HepG2 (cell line): ENCODE data around the gene SRSF2. TPM values are rescaled to one million over a fixed set of nuclear protein-coding genes. Genes with fewer than 3 reads are reported as not detected.

Experiments used
- ARID2 ChIP-seq: sonication (generic); formaldehyde crosslinking; IDR thresholded peaks from 2 replicates; pipeline ENCODE4 v1.8.1; 2022; ENCODE audit warnings: mild to moderate bottlenecking, missing genetic modification reagents, borderline replicate concordance
- CBX2 ChIP-seq, 2 experiments: fragments of 200-600 bp in 1 of 2; sonication (generic); formaldehyde crosslinking in 1 of 2; IDR thresholded peaks; 2 replicates each; pipeline versions ENCODE4 v1.7.0 to v1.8.1; 2018 to 2022; ENCODE audit warnings: low read depth in 2 of 2, low read length in 1 of 2, mild to moderate bottlenecking in 1 of 2, missing genetic modification reagents in 1 of 2
- DMAP1 ChIP-seq: IDR thresholded peaks from 2 replicates; pipeline ENCODE4 v1.6.1; 2016
- DZIP1 ChIP-seq: sonication (generic); formaldehyde crosslinking; IDR thresholded peaks from 2 replicates; pipeline ENCODE4 v1.5.0; 2020; ENCODE audit warnings: mild to moderate bottlenecking, missing genetic modification reagents
- FIP1L1 ChIP-seq: fragments of 200-400 bp; formaldehyde crosslinking; IDR thresholded peaks from 2 replicates; pipeline ENCODE4 v1.6.1; 2018; ENCODE audit warnings: low read depth, mild to moderate bottlenecking, low read length, moderate library complexity, borderline replicate concordance; ENCODE audit not compliant: insufficient read depth
- FOXK1 ChIP-seq: sonication (generic); formaldehyde crosslinking; IDR thresholded peaks from 2 replicates; pipeline ENCODE4 v1.4.0; 2020; ENCODE audit warnings: low read depth, missing genetic modification reagents, borderline replicate concordance
- PBX3 ChIP-seq: sonication (generic); formaldehyde crosslinking; IDR thresholded peaks from 2 replicates; pipeline ENCODE4 v1.8.1; 2023; ENCODE audit warnings: missing genetic modification reagents, inconsistent platforms, borderline replicate concordance
- PHF21A ChIP-seq: sonication (generic); formaldehyde crosslinking; IDR thresholded peaks from 2 replicates; pipeline ENCODE4 v1.5.0; 2020; ENCODE audit warnings: mild to moderate bottlenecking, missing genetic modification reagents
- RXRB ChIP-seq: IDR thresholded peaks from 2 replicates; pipeline ENCODE4 v1.6.1; 2016; ENCODE audit warnings: borderline replicate concordance, missing genetic modification reagents, missing compliant biosample characterization
- SP1 ChIP-seq, 2 experiments: fragments of 450-650 bp in 1 of 2; sonication (generic) in 1 of 2; formaldehyde crosslinking in 1 of 2; IDR thresholded peaks; 2 replicates each; pipeline versions ENCODE4 v1.4.0 to v1.6.1; 2016 to 2020; ENCODE audit warnings: missing genetic modification reagents in 1 of 2
- TBL1XR1 ChIP-seq: fragments of 150-350 bp; IDR thresholded peaks from 2 replicates; pipeline ENCODE4 v1.6.1; 2014; ENCODE audit warnings: borderline replicate concordance, low read length; ENCODE audit not compliant: partially characterized antibody
- TEF ChIP-seq: sonication (generic); formaldehyde crosslinking; IDR thresholded peaks from 2 replicates; pipeline ENCODE4 v1.5.0; 2020; ENCODE audit warnings: missing genetic modification reagents
- ZFP1 ChIP-seq: IDR thresholded peaks from 2 replicates; pipeline ENCODE4 v1.6.1; 2016
- ZHX1 ChIP-seq: sonication (generic); formaldehyde crosslinking; IDR thresholded peaks from 2 replicates; pipeline ENCODE4 v1.8.1; 2022; ENCODE audit warnings: low read depth, mild to moderate bottlenecking, missing genetic modification reagents
- ZKSCAN5 ChIP-seq: sonication (generic); formaldehyde crosslinking; IDR thresholded peaks from 2 replicates; pipeline ENCODE4 v1.5.1; 2020; ENCODE audit warnings: mild to moderate bottlenecking, missing genetic modification reagents
- ZNF24 ChIP-seq: fragments of 450-650 bp; IDR thresholded peaks from 2 replicates; pipeline ENCODE4 v1.6.1; 2017; ENCODE audit warnings: antibody characterized with exemption, mild to moderate bottlenecking
- ZNF251 ChIP-seq: sonication (generic); formaldehyde crosslinking; IDR thresholded peaks from 2 replicates; pipeline ENCODE4 v1.9.0; 2021; ENCODE audit warnings: mild to moderate bottlenecking, missing genetic modification reagents
- ZNF530 ChIP-seq: sonication (generic); formaldehyde crosslinking; IDR thresholded peaks from 2 replicates; pipeline ENCODE4 v1.5.0; 2020; ENCODE audit warnings: low read depth, mild to moderate bottlenecking, missing genetic modification reagents
- ZNF543 ChIP-seq: sonication (generic); formaldehyde crosslinking; IDR thresholded peaks from 2 replicates; pipeline ENCODE4 v1.4.0; 2020; ENCODE audit warnings: mild to moderate bottlenecking, missing genetic modification reagents
- ZNF792 ChIP-seq: IDR thresholded peaks from 2 replicates; pipeline ENCODE4 v1.6.1; 2016
- polyA plus RNA-seq, 8 experiments: library from polyadenylated mRNA; depleted of rRNA in 3 of 8; stranded (reverse) in 7 of 8; unstranded in 1 of 8; fragments of >200 nt; fragmentation: Illumina TruSeq in 4 of 8; extraction: Trizol in 4 of 8; gene quantifications; 2 replicates each; pipeline versions ENCODE4 v1.2.1 to v1.2.3, GENCODE V29; 2011 to 2016; ENCODE audit warnings: low read depth in 4 of 8, missing spikeins in 1 of 8, mixed read lengths in 1 of 8; ENCODE audit not compliant: insufficient read depth in 1 of 8
- total RNA-seq, 5 experiments: library from RNA; depleted of rRNA; stranded (reverse); fragments of >200 nt; fragmentation: Illumina TruSeq; extraction: Trizol; gene quantifications; 2 replicates each; pipeline ENCODE4 v1.2.3, GENCODE V29; 2016; ENCODE audit warnings: low read depth in 1 of 5
- TF ChIP-seq, protein P1 (sequence below): IDR thresholded peaks from 2 replicates; pipeline ENCODE4 v1.6.1; 2018; ENCODE audit warnings: missing genetic modification reagents

Gene SRSF2
- total and polyA plus RNA-seq, 2 of the 13 experiments (the other 11 are each of a cell fraction or from before 2014, with no cell fraction given), result 306 to 319 TPM

DNA sequence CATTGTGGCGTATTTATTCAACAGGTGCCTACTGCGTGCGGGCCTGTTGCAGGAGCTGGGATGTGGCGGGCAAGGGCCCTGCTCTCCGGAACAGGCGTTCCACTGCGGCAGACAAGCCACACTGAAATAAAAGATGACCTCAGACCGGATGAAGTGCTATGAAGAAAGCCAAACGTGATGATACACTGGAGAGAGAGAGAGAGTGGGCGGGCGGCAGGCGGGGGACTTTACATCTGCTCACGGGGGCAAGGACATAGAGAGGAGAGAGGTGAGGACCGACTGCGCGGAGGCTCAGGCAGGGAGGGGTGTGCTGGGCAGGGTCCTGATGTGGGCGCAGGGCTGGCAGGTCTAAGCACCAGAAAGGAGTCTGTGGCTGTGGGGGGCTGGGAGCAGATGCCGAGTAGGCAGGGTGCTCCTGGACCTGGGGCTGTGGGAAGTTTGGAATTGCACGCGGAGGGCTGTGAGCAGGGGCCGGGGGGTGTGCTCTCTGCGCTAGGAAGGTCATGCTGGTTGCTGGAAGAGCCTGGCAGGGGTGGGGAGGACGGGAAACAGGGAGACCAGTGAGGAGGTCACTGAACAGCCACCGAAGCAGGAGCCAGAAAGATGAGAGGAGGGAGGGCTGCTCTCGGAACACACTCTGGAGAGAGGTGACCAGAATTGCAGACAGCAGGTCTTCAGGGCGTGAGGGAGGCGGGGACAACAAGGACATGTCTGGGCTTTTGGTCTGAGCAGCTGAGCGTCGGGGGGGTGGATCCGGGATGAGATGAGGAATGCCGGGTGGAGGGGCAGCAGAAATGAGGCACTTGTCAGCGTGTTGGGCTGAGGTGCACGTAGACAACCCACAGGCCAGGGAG lies 36.3 kb downstream of the SRSF2 start (continued):
- TF ChIP-seq ZNF251 (CRISPR knock-in tag) (peak; percentile 40), RXRB (peak; percentile 73; the same call in 1 of the 2 replicates), FOXK1 (no peak), ZNF24 (no peak), ZNF543 (CRISPR knock-in tag) (peak; percentile 74), DZIP1 (CRISPR knock-in tag) (no peak), TEF (CRISPR knock-in tag) (no peak), ZNF792 (CRISPR knock-in tag) (peak; percentile 23; the same call in 1 of the 2 replicates), ARID2 (CRISPR knock-in tag) (no peak), ZFP1 (no peak), ZNF530 (CRISPR knock-in tag) (no peak), PBX3 (no peak), CBX2 (IDR thresholded peaks at IDR 0.05; ENCODE audit: low read depth, low read length) (no peak), CBX2 (CRISPR knock-in tag; IDR thresholded peaks at IDR 0.05; ENCODE audit: low read depth) (no peak), PHF21A (CRISPR knock-in tag) (peak; percentile 87), ZHX1 (CRISPR knock-in tag) (no peak), TBL1XR1 (peak; percentile 38), DMAP1 (CRISPR knock-in tag) (0 out of 2 replicates have a peak, but pooled peaks have one; percentile 10), SP1 (IDR thresholded peaks at IDR 0.05) (no peak), SP1 (CRISPR knock-in tag; IDR thresholded peaks at IDR 0.05) (peak; percentile 51), ZKSCAN5 (CRISPR knock-in tag) (no peak), FIP1L1 (no peak)
- TF ChIP-seq, protein P1, sequence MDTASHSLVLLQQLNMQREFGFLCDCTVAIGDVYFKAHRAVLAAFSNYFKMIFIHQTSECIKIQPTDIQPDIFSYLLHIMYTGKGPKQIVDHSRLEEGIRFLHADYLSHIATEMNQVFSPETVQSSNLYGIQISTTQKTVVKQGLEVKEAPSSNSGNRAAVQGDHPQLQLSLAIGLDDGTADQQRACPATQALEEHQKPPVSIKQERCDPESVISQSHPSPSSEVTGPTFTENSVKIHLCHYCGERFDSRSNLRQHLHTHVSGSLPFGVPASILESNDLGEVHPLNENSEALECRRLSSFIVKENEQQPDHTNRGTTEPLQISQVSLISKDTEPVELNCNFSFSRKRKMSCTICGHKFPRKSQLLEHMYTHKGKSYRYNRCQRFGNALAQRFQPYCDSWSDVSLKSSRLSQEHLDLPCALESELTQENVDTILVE, result no peak
